ENCODE data around the gene TARBP1. TPM values are rescaled to one million over a fixed set of nuclear protein-coding genes. Genes with fewer than 3 reads are reported as not detected.

TARBP1 gene
- total and polyA plus RNA-seq, 2 of the 4 experiments (the other 2 are of a cell fraction) = 10.6 to 17.7 TPM

DNA sequence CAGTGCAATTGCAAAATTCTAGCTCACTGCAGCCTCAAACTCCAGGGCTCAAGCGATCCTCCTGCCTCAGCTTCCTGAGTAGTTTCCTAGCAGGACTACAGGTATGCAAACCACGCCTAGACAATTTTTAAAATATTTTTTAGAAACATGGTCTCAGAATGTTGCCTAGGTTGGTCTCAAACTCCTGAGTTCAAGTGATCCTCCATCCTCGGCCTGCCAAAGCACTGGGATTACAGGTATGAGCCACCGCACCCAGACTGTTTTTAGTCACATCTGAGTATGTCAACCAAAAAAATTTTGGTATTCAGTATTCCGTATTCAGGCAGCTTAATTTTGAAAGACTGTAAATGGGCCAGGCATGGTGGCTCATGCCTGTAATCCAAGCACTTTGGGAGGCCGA is 11.2 kb downstream of the TARBP1 start:
- DNase-seq (no peak), ATAC-seq (ENCODE audit: low read depth) (no peak)
- BruUV-seq (replicated peaks) = no TSS peak
- no peak overlapping the region for H3K4ac ChIP-seq (ENCODE audit: low read depth, low read length)
- dilution Hi-C loops (cut with HindIII; ENCODE audit: low sequenced_read_pairs, unreplicated experiment) (no loop called here), in situ Hi-C loops (cut with MboI; ENCODE audit: low sequenced_read_pairs) (no loop called here), intact Hi-C loops (cut with micrococcal nuclease) (no loop called here)
- no peak for TF ChIP-seq POLR2A (IDR thresholded peaks at IDR 0.05; ENCODE audit: low read depth, low read length)
- no peak for TF ChIP-seq BHLHE40 (IDR thresholded peaks at IDR 0.05; ENCODE audit: low read depth, low read length)
- no peak for TF ChIP-seq MXI1 (IDR thresholded peaks at IDR 0.05; ENCODE audit: borderline replicate concordance, low read depth, low read length)
- TF ChIP-seq CEBPB (IDR thresholded peaks at IDR 0.05; ENCODE audit: low read depth, low read length) = no peak
- no peak for TF ChIP-seq SMC3 (IDR thresholded peaks at IDR 0.05; ENCODE audit: low read depth, low read length)
- TF ChIP-seq RAD21 (IDR thresholded peaks at IDR 0.05; ENCODE audit: low read length) = no peak
- TF ChIP-seq MAZ (IDR thresholded peaks at IDR 0.05; ENCODE audit: borderline replicate concordance, low read depth, low read length) = no peak
- no peak for TF ChIP-seq RCOR1 (IDR thresholded peaks at IDR 0.05; ENCODE audit: insufficient replicate concordance, low read length)
- no peak for TF ChIP-seq NFE2L2 (IDR thresholded peaks at IDR 0.05; ENCODE audit: low read depth, low read length)
- no peak for TF ChIP-seq FOS (IDR thresholded peaks at IDR 0.05; ENCODE audit: low read depth, low read length)
- TF ChIP-seq ELK1 (IDR thresholded peaks at IDR 0.05; ENCODE audit: borderline replicate concordance, low read depth, low read length) = no peak
- TF ChIP-seq RFX5 (IDR thresholded peaks at IDR 0.05; ENCODE audit: low read depth, low read length) = no peak
- TF ChIP-seq CTCF (conservative IDR thresholded peaks at IDR 0.05; ENCODE audit: low read depth, low read length) = no peak
- TF ChIP-seq CHD1 (IDR thresholded peaks at IDR 0.05; ENCODE audit: low read depth, low read length) = no peak
- TF ChIP-seq, protein P1, sequence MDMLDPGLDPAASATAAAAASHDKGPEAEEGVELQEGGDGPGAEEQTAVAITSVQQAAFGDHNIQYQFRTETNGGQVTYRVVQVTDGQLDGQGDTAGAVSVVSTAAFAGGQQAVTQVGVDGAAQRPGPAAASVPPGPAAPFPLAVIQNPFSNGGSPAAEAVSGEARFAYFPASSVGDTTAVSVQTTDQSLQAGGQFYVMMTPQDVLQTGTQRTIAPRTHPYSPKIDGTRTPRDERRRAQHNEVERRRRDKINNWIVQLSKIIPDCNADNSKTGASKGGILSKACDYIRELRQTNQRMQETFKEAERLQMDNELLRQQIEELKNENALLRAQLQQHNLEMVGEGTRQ (IDR thresholded peaks at IDR 0.05; ENCODE audit: low read depth, low read length) = no peak
- H4K8ac ChIP-seq (ENCODE audit: low read depth in 2 of 2, low read length in 2 of 2) = no peak overlapping the region
- H2AK9ac ChIP-seq (replicated peaks; ENCODE audit: low read depth, low read length, poor library complexity) = no peak overlapping the region
- H2AFZ ChIP-seq (replicated peaks; ENCODE audit: low read length, poor library complexity) = no peak overlapping the region
- peaks cover 2% of the 10 kb centered on the region; the same call in 1 of the 2 replicates for H3K9me1 ChIP-seq (ENCODE audit: insufficient read depth, low read length)
- no peak overlapping the region for H2BK15ac ChIP-seq (ENCODE audit: low read depth, low read length)
- H4K91ac ChIP-seq (ENCODE audit: insufficient read depth, low read depth, low read length) = no peak overlapping the region
- H3K9me3 ChIP-seq (ENCODE audit: control insufficient read depth, insufficient read depth, low read length) = no peaks in the 10 kb centered on the region
- POLR2A ChIA-PET (ENCODE audit: unreplicated experiment) = no interaction called here
- H3K4me2 ChIP-seq (ENCODE audit: low read depth, low read length) = no peak overlapping the region
- H2BK120ac ChIP-seq (ENCODE audit: low read depth, low read length) = no peak overlapping the region
- no peak overlapping the region for H2BK5ac ChIP-seq (ENCODE audit: low read depth, low read length, poor library complexity, severe bottlenecking)
- H2AK5ac ChIP-seq (ENCODE audit: low read depth, low read length) = no peak overlapping the region
- CTCF ChIA-PET = interaction anchor here (1.0 kb wide), 1 partner anchor 833 kb away, joined by 5 read pairs; no protein-coding TSS in a partner anchor
- H3K56ac ChIP-seq (ENCODE audit: extremely low read depth, insufficient read depth, low read length) = no peak overlapping the region
- no peak overlapping the region for H3K9ac ChIP-seq (ENCODE audit: low read depth, low read length)
- H3K18ac ChIP-seq (ENCODE audit: low read depth, low read length) = no peak overlapping the region
- 100% methylated on average over 3 of the region's 6 CpGs; no CpG with 5 or more reads in 1 of the 2 experiments for WGBS, 2 experiments (ENCODE audit: extremely low coverage in 2 of 2, insufficient read length in 1 of 2)
- H2BK20ac ChIP-seq (ENCODE audit: low read depth, low read length) = no peak overlapping the region
- 0 out of 2 replicates have a peak, but pooled peaks cover 3% of the 10 kb centered on the region for H3K36me3 ChIP-seq (ENCODE audit: control insufficient read depth, insufficient read depth, low read length)
- H3K27me3 ChIP-seq (ENCODE audit: control insufficient read depth, insufficient read depth, low read length) = no peaks in the 10 kb centered on the region
- peaks cover 0 to 3% of the 10 kb centered on the region in 2 experiments for H3K79me1 ChIP-seq (ENCODE audit: low read depth in 1 of 2, low read length in 2 of 2)
- H4K20me1 ChIP-seq (ENCODE audit: insufficient read depth, low read length) = no peaks in the 10 kb centered on the region
- no peak overlapping the region for H3K4me3 ChIP-seq (ENCODE audit: insufficient read depth, low read depth, low read length)
- no peak overlapping the region for H3K14ac ChIP-seq (replicated peaks; ENCODE audit: low read depth, low read length)
- no peak overlapping the region for H4K5ac ChIP-seq (ENCODE audit: low read depth, low read length)
- H3K23ac ChIP-seq (ENCODE audit: low read depth, low read length) = no peak overlapping the region
- H3K4me1 ChIP-seq (ENCODE audit: control insufficient read depth, insufficient read depth, low read length) = no peaks in the 10 kb centered on the region
- no peak overlapping the region for H3K27ac ChIP-seq (ENCODE audit: insufficient read depth, low read length)

Measured in IMR-90 (cell line).